ENCODE measurements around the gene CUX1.

CUX1 gene

GRCh38 chr7:102283477-102284189, 466.2 kb downstream of the CUX1 start:
- no peak for TF ChIP-seq GATA3 (IDR thresholded peaks at IDR 0.05; ENCODE audit: low read depth, low read length)

- TF ChIP-seq GATA3 (IDR thresholded peaks at IDR 0.05; ENCODE audit: low read depth, low read length) (no peak), GATA2 (IDR thresholded peaks at IDR 0.05; ENCODE audit: low read depth, low read length) (no peak)
Observed at GRCh38 chr7:102284399-102284798, 467.0 kb downstream of the CUX1 start.

- no peak for TF ChIP-seq GATA2 (IDR thresholded peaks at IDR 0.05; ENCODE audit: low read depth, low read length)
- no peak for TF ChIP-seq GATA3 (IDR thresholded peaks at IDR 0.05; ENCODE audit: low read depth, low read length)
Observed at GRCh38 chr7:102284891-102285539, 467.6 kb downstream of the CUX1 start.

GRCh38 chr7:102285540-102286236, 468.3 kb downstream of the CUX1 start:
- TF ChIP-seq GATA2 (IDR thresholded peaks at IDR 0.05; ENCODE audit: low read depth, low read length), result no peak
- TF ChIP-seq GATA3 (IDR thresholded peaks at IDR 0.05; ENCODE audit: low read depth, low read length), result no peak

GRCh38 chr7:102286237-102287110, 469.0 kb downstream of the CUX1 start, which contains the start of gene SH2B2:
Gene SH2B2, plus strand, starts transcription at chr7:102286868. Its CDS starts 13,683 bp downstream, at chr7:102300551.
- TF ChIP-seq GATA3 (IDR thresholded peaks at IDR 0.05; ENCODE audit: low read depth, low read length) (no peak), GATA2 (IDR thresholded peaks at IDR 0.05; ENCODE audit: low read depth, low read length) (no peak)

- TF ChIP-seq GATA3 (IDR thresholded peaks at IDR 0.05; ENCODE audit: low read depth, low read length), result no peak
- no peak for TF ChIP-seq GATA2 (IDR thresholded peaks at IDR 0.05; ENCODE audit: low read depth, low read length)
Observed at GRCh38 chr7:102287111-102287980, 469.9 kb downstream of the CUX1 start.

GRCh38 chr7:102287981-102288278, 470.5 kb downstream of the CUX1 start:
- TF ChIP-seq GATA3 (IDR thresholded peaks at IDR 0.05; ENCODE audit: low read depth, low read length) (no peak), GATA2 (IDR thresholded peaks at IDR 0.05; ENCODE audit: low read depth, low read length) (no peak)

- TF ChIP-seq GATA2 (IDR thresholded peaks at IDR 0.05; ENCODE audit: low read depth, low read length) (no peak), GATA3 (IDR thresholded peaks at IDR 0.05; ENCODE audit: low read depth, low read length) (no peak)
Observed at GRCh38 chr7:102288285-102288930, 471.0 kb downstream of the CUX1 start.

- TF ChIP-seq GATA2 (IDR thresholded peaks at IDR 0.05; ENCODE audit: low read depth, low read length), result no peak
- no peak for TF ChIP-seq GATA3 (IDR thresholded peaks at IDR 0.05; ENCODE audit: low read depth, low read length)
Observed at GRCh38 chr7:102289057-102289456, 471.6 kb downstream of the CUX1 start.

- no peak for TF ChIP-seq GATA3 (IDR thresholded peaks at IDR 0.05; ENCODE audit: low read depth, low read length)
- no peak for TF ChIP-seq GATA2 (IDR thresholded peaks at IDR 0.05; ENCODE audit: low read depth, low read length)
Observed at GRCh38 chr7:102291056-102291915, 473.9 kb downstream of the CUX1 start.

GRCh38 chr7:102291916-102292267, 474.5 kb downstream of the CUX1 start:
- TF ChIP-seq GATA2 (IDR thresholded peaks at IDR 0.05; ENCODE audit: low read depth, low read length) (no peak), GATA3 (IDR thresholded peaks at IDR 0.05; ENCODE audit: low read depth, low read length) (no peak)

Data from SH-SY5Y (cell line).